SK-N-SH treated with all-trans-retinoic acid at 6 μM for 48 hours (cell line): ENCODE data around the gene PPM1G.

Experiments used
- ARNTL ChIP-seq: fragments of 450-650 bp; formaldehyde crosslinking; IDR thresholded peaks from 2 replicates; pipeline ENCODE4 v1.5.0; 2020; ENCODE audit warnings: low read depth, mild to moderate bottlenecking, moderate library complexity, borderline replicate concordance
- ISL1 ChIP-seq: fragments of 250-450 bp; sonication (Bioruptor Pico); IDR thresholded peaks from 2 replicates; pipeline ENCODE4 v2.1.2; 2022; ENCODE audit warnings: mild to moderate bottlenecking, moderate library complexity
- TCF4 ChIP-seq: fragments of 250-450 bp; sonication (Bioruptor Pico); IDR thresholded peaks from 2 replicates; pipeline ENCODE4 v1.8.0; 2021; ENCODE audit warnings: mild to moderate bottlenecking, moderate library complexity, borderline replicate concordance
- TOX ChIP-seq: fragments of 250-450 bp; sonication (Bioruptor Pico); IDR thresholded peaks from 2 replicates; pipeline ENCODE4 v1.8.0; 2021; ENCODE audit warnings: mild to moderate bottlenecking, moderate library complexity, borderline replicate concordance
- ZFP3 ChIP-seq: fragments of 250-450 bp; sonication (Bioruptor Pico); IDR thresholded peaks from 2 replicates; pipeline ENCODE4 v1.5.0; 2020; ENCODE audit warnings: mild to moderate bottlenecking, moderate library complexity
- ZNF565 ChIP-seq: fragments of 450-650 bp; formaldehyde crosslinking; conservative IDR thresholded peaks from 2 replicates; pipeline ENCODE4 v1.5.0; 2020; ENCODE audit warnings: low read depth, mild to moderate bottlenecking, moderate library complexity
- ZNF70 ChIP-seq: fragments of 450-650 bp; formaldehyde crosslinking; IDR thresholded peaks from 2 replicates; pipeline ENCODE4 v1.5.0; 2020; ENCODE audit warnings: mild to moderate bottlenecking, moderate library complexity
- ZNF8 ChIP-seq: fragments of 450-650 bp; formaldehyde crosslinking; IDR thresholded peaks from 2 replicates; pipeline ENCODE4 v1.5.0; 2020; ENCODE audit warnings: mild to moderate bottlenecking, moderate library complexity
- TF ChIP-seq, protein P1 (sequence below): fragments of 250-450 bp; sonication (Bioruptor Pico); IDR thresholded peaks from 2 replicates; pipeline ENCODE4 v1.5.1; 2021; ENCODE audit warnings: mild to moderate bottlenecking, moderate library complexity
- TF ChIP-seq, protein P2 (sequence below): fragments of 250-450 bp; sonication (Bioruptor Pico); IDR thresholded peaks from 2 replicates; pipeline ENCODE4 v1.5.1; 2020; ENCODE audit warnings: low read depth, mild to moderate bottlenecking, moderate library complexity
- TF ChIP-seq, protein P3 (sequence below): fragments of 250-450 bp; sonication (Bioruptor Pico); IDR thresholded peaks from 2 replicates; pipeline ENCODE4 v1.5.0; 2020; ENCODE audit warnings: mild to moderate bottlenecking, moderate library complexity
- TF ChIP-seq, protein P4 (sequence below): fragments of 250-450 bp; sonication (Bioruptor Pico); IDR thresholded peaks from 2 replicates; pipeline ENCODE4 v1.8.0; 2020; ENCODE audit warnings: mild to moderate bottlenecking, moderate library complexity, borderline replicate concordance

DNA sequence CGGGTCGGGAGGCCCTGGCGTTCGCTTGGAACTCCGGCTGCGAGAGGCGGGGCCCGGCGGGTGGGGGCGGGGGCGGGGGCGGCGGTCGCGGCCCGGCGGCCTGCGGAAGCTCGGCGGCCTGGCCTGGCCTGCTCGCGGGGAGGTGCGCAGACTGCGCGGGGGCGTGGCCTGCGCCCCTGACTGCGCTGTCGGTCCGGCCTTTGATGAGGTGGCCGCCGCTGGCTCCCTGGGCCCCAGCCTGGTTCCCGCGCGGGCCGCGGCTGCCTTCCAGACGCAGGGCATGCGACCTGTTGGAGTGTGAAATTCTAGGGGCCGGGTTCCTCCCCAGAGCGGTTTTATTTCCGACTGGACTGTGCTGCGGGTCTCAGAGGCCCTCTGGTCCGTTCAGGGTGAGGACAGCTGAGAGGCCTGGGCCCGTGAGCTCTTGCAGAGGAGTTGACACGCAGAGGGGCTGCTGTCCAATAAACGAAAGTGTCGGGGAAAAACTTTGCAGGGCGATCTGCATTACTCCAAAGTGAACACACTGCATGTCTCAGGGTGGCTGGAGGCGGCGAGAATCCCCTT lies 19.7 kb upstream of the PPM1G start:
- TF ChIP-seq ARNTL, result no peak
- TF ChIP-seq ZNF565 (CRISPR knock-in tag), result no peak
- no peak for TF ChIP-seq ZNF70 (CRISPR knock-in tag)
- TF ChIP-seq, protein P1, sequence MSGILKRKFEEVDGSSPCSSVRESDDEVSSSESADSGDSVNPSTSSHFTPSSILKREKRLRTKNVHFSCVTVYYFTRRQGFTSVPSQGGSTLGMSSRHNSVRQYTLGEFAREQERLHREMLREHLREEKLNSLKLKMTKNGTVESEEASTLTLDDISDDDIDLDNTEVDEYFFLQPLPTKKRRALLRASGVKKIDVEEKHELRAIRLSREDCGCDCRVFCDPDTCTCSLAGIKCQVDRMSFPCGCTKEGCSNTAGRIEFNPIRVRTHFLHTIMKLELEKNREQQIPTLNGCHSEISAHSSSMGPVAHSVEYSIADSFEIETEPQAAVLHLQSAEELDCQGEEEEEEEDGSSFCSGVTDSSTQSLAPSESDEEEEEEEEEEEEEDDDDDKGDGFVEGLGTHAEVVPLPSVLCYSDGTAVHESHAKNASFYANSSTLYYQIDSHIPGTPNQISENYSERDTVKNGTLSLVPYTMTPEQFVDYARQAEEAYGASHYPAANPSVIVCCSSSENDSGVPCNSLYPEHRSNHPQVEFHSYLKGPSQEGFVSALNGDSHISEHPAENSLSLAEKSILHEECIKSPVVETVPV (CRISPR knock-in tag), result no peak
- TF ChIP-seq ISL1 (CRISPR knock-in tag), result no peak
- TF ChIP-seq, protein P2, sequence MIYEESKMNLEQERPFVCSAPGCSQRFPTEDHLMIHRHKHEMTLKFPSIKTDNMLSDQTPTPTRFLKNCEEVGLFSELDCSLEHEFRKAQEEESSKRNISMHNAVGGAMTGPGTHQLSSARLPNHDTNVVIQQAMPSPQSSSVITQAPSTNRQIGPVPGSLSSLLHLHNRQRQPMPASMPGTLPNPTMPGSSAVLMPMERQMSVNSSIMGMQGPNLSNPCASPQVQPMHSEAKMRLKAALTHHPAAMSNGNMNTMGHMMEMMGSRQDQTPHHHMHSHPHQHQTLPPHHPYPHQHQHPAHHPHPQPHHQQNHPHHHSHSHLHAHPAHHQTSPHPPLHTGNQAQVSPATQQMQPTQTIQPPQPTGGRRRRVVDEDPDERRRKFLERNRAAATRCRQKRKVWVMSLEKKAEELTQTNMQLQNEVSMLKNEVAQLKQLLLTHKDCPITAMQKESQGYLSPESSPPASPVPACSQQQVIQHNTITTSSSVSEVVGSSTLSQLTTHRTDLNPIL (CRISPR knock-in tag), result no peak
- TF ChIP-seq, protein P3, sequence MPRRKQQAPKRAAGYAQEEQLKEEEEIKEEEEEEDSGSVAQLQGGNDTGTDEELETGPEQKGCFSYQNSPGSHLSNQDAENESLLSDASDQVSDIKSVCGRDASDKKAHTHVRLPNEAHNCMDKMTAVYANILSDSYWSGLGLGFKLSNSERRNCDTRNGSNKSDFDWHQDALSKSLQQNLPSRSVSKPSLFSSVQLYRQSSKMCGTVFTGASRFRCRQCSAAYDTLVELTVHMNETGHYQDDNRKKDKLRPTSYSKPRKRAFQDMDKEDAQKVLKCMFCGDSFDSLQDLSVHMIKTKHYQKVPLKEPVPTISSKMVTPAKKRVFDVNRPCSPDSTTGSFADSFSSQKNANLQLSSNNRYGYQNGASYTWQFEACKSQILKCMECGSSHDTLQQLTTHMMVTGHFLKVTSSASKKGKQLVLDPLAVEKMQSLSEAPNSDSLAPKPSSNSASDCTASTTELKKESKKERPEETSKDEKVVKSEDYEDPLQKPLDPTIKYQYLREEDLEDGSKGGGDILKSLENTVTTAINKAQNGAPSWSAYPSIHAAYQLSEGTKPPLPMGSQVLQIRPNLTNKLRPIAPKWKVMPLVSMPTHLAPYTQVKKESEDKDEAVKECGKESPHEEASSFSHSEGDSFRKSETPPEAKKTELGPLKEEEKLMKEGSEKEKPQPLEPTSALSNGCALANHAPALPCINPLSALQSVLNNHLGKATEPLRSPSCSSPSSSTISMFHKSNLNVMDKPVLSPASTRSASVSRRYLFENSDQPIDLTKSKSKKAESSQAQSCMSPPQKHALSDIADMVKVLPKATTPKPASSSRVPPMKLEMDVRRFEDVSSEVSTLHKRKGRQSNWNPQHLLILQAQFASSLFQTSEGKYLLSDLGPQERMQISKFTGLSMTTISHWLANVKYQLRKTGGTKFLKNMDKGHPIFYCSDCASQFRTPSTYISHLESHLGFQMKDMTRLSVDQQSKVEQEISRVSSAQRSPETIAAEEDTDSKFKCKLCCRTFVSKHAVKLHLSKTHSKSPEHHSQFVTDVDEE (CRISPR knock-in tag), result no peak
- TF ChIP-seq, protein P4, sequence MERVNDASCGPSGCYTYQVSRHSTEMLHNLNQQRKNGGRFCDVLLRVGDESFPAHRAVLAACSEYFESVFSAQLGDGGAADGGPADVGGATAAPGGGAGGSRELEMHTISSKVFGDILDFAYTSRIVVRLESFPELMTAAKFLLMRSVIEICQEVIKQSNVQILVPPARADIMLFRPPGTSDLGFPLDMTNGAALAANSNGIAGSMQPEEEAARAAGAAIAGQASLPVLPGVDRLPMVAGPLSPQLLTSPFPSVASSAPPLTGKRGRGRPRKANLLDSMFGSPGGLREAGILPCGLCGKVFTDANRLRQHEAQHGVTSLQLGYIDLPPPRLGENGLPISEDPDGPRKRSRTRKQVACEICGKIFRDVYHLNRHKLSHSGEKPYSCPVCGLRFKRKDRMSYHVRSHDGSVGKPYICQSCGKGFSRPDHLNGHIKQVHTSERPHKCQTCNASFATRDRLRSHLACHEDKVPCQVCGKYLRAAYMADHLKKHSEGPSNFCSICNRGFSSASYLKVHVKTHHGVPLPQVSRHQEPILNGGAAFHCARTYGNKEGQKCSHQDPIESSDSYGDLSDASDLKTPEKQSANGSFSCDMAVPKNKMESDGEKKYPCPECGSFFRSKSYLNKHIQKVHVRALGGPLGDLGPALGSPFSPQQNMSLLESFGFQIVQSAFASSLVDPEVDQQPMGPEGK, result no peak
- TF ChIP-seq ZNF8 (CRISPR knock-in tag), result no peak
- no peak for TF ChIP-seq TOX (CRISPR knock-in tag)
- TF ChIP-seq TCF4 (CRISPR knock-in tag), result no peak
- no peak; the same call in 1 of the 2 replicates for TF ChIP-seq ZFP3
